WTC11 (cell line): ENCODE data around the gene PPP1R9A.

ENCODE experiments used
- NFE2L1 ChIP-seq: sonication (generic); formaldehyde crosslinking; IDR thresholded peaks from 2 replicates; pipeline ENCODE4 v1.8.1; 2023; ENCODE audit warnings: missing genetic modification reagents
- NFYB ChIP-seq: sonication (generic); formaldehyde crosslinking; conservative IDR thresholded peaks from 2 replicates; pipeline ENCODE4 v1.8.0; 2022; ENCODE audit warnings: low read depth, missing genetic modification reagents
- TEAD1 ChIP-seq: sonication (generic); formaldehyde crosslinking; IDR thresholded peaks from 2 replicates; pipeline ENCODE4 v1.8.0; 2022; ENCODE audit warnings: mild to moderate bottlenecking, missing genetic modification reagents
- ZNF121 ChIP-seq: sonication (generic); formaldehyde crosslinking; IDR thresholded peaks from 2 replicates; pipeline ENCODE4 v1.8.0; 2023; ENCODE audit warnings: missing genetic modification reagents
- TF ChIP-seq, protein P1 (sequence below): fragments of 200-600 bp; IDR thresholded peaks from 2 replicates; pipeline ENCODE4 v1.8.0; 2022; ENCODE audit warnings: antibody characterized with exemption
- TF ChIP-seq, protein P2 (sequence below): sonication (generic); formaldehyde crosslinking; conservative IDR thresholded peaks from 2 replicates; pipeline ENCODE4 v1.8.1; 2022; ENCODE audit warnings: mild to moderate bottlenecking, missing genetic modification reagents
- TF ChIP-seq, protein P3 (sequence below): sonication (generic); formaldehyde crosslinking; IDR thresholded peaks from 2 replicates; pipeline ENCODE4 v1.8.0; 2022; ENCODE audit warnings: mild to moderate bottlenecking, missing genetic modification reagents

DNA sequence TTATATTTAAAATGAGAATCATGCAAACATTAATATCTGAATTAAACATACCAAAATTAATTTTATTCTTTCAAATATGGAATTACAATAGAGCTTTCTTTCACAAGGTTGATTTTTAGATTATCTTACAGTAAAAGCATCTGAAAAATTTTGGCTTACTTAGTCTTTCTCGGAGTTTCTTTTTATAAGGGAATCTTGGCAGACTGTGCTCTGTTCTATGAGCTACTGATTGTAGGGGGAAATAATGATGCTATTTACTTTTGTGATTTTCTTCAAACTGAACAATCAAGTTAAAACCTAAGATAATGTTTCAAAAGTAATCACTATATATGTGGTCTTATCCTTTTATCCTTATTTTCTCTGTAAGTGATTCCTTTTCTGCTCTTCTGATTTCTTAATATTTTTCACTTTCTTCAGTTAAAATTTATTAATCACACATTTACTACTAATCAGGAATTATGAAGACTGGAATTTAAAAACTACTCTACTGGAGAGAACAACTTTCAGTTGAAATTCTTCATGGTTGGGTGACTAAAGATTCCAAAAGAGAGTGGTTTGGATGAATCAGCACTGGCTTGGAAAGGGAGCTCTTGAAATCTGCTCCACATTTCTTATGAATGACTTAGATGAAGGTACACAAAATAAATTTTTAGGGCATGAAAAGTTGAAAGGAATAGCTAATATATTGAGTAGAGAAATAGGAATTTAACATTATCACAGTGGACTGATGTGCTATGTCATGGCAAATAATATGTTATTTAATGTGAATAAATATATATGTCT is 103.9 kb downstream of the PPP1R9A start:
- no peak for TF ChIP-seq TEAD1 (CRISPR knock-in tag)
- TF ChIP-seq ZNF121 (CRISPR knock-in tag), result no peak
- TF ChIP-seq, protein P1, sequence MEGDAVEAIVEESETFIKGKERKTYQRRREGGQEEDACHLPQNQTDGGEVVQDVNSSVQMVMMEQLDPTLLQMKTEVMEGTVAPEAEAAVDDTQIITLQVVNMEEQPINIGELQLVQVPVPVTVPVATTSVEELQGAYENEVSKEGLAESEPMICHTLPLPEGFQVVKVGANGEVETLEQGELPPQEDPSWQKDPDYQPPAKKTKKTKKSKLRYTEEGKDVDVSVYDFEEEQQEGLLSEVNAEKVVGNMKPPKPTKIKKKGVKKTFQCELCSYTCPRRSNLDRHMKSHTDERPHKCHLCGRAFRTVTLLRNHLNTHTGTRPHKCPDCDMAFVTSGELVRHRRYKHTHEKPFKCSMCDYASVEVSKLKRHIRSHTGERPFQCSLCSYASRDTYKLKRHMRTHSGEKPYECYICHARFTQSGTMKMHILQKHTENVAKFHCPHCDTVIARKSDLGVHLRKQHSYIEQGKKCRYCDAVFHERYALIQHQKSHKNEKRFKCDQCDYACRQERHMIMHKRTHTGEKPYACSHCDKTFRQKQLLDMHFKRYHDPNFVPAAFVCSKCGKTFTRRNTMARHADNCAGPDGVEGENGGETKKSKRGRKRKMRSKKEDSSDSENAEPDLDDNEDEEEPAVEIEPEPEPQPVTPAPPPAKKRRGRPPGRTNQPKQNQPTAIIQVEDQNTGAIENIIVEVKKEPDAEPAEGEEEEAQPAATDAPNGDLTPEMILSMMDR, result no peak
- no peak for TF ChIP-seq NFYB (CRISPR knock-in tag)
- TF ChIP-seq, protein P2, sequence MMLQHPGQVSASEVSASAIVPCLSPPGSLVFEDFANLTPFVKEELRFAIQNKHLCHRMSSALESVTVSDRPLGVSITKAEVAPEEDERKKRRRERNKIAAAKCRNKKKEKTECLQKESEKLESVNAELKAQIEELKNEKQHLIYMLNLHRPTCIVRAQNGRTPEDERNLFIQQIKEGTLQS (CRISPR knock-in tag), result no peak
- TF ChIP-seq, protein P3, sequence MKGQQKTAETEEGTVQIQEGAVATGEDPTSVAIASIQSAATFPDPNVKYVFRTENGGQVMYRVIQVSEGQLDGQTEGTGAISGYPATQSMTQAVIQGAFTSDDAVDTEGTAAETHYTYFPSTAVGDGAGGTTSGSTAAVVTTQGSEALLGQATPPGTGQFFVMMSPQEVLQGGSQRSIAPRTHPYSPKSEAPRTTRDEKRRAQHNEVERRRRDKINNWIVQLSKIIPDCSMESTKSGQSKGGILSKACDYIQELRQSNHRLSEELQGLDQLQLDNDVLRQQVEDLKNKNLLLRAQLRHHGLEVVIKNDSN, result no peak
- TF ChIP-seq NFE2L1 (CRISPR knock-in tag), result no peak
